ENCODE measurements around the gene CNOT1.

Gene CNOT1

DNA sequence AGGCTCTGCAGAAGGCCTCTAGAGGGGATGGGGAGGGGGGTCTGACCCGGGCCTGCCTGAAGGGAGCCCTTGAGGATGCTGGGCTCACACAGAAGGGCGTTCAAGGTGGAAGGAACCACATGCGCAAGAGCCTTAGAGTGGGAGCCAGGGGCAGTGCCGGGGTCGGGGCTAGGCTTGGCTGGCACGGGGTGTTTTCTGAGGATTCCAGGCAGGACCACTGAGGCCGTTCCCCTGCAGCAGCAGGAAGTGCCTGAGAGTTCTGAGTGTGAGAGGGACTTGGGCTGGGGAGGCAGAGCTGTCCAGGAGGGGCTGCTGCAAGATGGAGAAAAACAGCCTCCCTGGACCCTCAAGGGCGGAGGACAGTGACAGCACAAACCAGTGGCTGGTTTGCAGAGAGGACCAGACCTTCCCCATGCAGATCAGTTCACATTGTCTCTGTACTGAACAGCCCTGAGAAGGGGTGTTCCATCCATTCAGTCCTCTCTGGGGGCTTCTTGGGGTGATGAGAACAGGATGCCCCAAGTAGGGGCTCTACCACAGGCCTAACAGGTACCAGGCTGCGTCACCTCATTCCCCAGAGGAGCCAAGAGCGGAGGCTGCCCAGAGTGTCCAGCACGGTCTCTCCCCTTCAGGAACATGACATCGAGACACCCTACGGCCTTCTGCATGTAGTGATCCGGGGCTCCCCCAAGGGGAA is 126.3 kb downstream of the CNOT1 start:
- H3K9me3 ChIP-seq (ENCODE audit: control insufficient read depth in 1 of 2, low read length in 2 of 2) = no peaks in the 10 kb centered on the region
- no peak overlapping the region for H3K4me3 ChIP-seq (ENCODE audit: low read depth in 1 of 2, low read length in 2 of 2)
- H3K27me3 ChIP-seq (ENCODE audit: control insufficient read depth in 1 of 2, insufficient read depth in 2 of 2, low read length in 2 of 2) = peaks cover 35 to 46% of the 10 kb centered on the region in 2 donors
- no peaks in the 10 kb centered on the region for H3K36me3 ChIP-seq (ENCODE audit: control insufficient read depth in 1 of 2, insufficient read depth in 2 of 2, low read length in 2 of 2)
- no peak overlapping the region for H3K27ac ChIP-seq (ENCODE audit: low read depth, low read length)
- H3K4me1 ChIP-seq (ENCODE audit: control insufficient read depth in 1 of 2, insufficient read depth in 2 of 2, low read length in 2 of 2) = peaks cover 16 to 17% of the 10 kb centered on the region in 2 donors
- H3K9ac ChIP-seq (ENCODE audit: low read depth in 1 of 2, low read length in 2 of 2) = no peak overlapping the region

DNA sequence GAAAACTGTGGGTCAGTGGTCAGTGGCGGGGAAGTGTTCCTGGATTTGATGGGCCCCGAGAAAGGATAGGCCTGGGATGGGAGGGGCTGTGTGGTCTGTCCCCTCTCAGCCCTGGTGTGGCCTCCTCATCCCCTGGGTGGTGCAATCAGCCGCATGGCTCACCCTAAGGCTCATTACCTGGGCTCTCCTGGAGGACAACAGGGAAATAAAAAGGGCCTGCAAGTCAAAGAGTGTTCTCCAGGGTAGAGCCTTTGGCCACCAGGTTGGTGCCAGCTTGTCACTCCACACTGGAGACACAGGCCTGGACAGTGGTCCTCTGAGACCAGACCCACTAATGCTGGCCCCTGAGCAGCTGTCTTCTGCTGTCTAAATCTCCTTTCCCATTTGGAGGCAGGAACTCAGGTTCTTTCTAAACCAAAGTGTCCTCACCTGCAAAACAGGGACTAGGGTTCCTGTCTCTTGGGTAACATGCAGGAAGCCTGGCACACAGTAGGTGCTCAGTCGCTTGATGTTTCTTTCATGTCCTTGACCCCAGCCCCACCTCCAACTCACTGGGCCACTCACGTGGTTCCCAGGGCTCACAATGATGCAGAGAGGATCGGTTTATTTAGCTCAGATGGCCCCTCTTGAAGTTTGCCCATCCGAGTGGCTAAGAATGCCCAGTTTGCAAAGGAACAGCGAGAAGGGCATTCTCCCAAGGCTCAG is 127.3 kb downstream of the CNOT1 start:
- Histone ChIP-seq H3K4me1 (ENCODE audit: control insufficient read depth in 1 of 2, insufficient read depth in 2 of 2, low read length in 2 of 2) (peaks cover 16 to 17% of the 10 kb centered on the region in 2 donors), H3K4me3 (ENCODE audit: low read depth in 1 of 2, low read length in 2 of 2) (no peak overlapping the region), H3K27ac (ENCODE audit: low read depth, low read length) (no peak overlapping the region), H3K9ac (ENCODE audit: low read depth in 1 of 2, low read length in 2 of 2) (no peak overlapping the region), H3K27me3 (ENCODE audit: control insufficient read depth in 1 of 2, insufficient read depth in 2 of 2, low read length in 2 of 2) (peaks cover 35 to 41% of the 10 kb centered on the region in 2 donors), H3K36me3 (ENCODE audit: control insufficient read depth in 1 of 2, insufficient read depth in 2 of 2, low read length in 2 of 2) (no peaks in the 10 kb centered on the region), H3K9me3 (ENCODE audit: control insufficient read depth in 1 of 2, low read length in 2 of 2) (no peaks in the 10 kb centered on the region)

DNA sequence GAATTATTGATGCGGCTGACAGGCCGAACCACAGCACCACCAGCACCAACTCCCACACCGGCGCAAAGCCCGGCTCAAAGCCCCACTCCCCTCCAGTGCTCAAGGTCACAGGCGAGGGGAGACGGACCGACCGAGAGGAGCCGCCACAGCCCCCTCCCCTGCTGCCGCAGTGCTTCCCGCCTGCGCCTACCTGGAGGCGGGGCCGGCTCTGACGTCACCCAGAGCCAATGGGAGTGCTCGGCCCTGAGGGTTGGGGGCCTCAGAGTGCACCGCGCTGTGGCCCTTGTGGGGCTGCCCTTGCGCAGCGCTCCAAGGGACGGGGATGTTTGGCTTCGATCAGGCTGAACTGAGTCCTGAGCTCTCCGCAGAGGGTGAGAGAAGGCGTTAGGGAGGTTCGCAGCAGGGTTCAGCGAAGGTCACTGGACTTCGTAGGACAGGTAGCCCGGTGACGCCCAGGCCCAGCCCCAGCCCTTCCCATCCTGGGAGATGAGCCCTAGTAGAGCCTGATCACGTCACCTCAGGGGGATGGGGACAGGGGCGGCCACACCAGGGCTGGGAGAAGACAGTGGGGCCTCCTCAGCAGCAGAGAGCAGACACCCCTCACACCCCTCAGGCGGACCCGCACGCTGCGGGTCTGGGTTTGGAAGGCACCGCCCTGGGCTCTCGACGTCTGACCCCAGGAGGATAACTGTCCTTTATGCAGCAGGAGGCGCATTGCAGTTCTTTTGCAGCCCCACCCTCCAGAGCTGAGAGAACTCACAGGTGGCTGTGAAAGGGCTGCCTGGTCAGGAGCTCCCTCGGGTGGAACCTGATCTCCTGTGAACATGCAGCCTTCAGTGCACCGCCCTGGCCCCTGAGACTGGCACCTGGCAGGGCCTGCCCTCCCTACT is 128.1 kb downstream of the CNOT1 start:
- peak overlapping the region; percentile 55 to 60 for H3K4me3 ChIP-seq (ENCODE audit: low read depth in 1 of 2, low read length in 2 of 2)
- H3K27me3 ChIP-seq (ENCODE audit: control insufficient read depth in 1 of 2, insufficient read depth in 2 of 2, low read length in 2 of 2) = peaks cover 34 to 35% of the 10 kb centered on the region in 2 donors
- H3K36me3 ChIP-seq (ENCODE audit: control insufficient read depth in 1 of 2, insufficient read depth in 2 of 2, low read length in 2 of 2) = no peaks in the 10 kb centered on the region
- no peaks in the 10 kb centered on the region for H3K9me3 ChIP-seq (ENCODE audit: control insufficient read depth in 1 of 2, low read length in 2 of 2)
- peaks cover 16 to 17% of the 10 kb centered on the region in 2 donors for H3K4me1 ChIP-seq (ENCODE audit: control insufficient read depth in 1 of 2, insufficient read depth in 2 of 2, low read length in 2 of 2)
- no peak overlapping the region for H3K27ac ChIP-seq (ENCODE audit: low read depth, low read length)
- no peak overlapping the region for H3K9ac ChIP-seq (ENCODE audit: low read depth in 1 of 2, low read length in 2 of 2)

DNA sequence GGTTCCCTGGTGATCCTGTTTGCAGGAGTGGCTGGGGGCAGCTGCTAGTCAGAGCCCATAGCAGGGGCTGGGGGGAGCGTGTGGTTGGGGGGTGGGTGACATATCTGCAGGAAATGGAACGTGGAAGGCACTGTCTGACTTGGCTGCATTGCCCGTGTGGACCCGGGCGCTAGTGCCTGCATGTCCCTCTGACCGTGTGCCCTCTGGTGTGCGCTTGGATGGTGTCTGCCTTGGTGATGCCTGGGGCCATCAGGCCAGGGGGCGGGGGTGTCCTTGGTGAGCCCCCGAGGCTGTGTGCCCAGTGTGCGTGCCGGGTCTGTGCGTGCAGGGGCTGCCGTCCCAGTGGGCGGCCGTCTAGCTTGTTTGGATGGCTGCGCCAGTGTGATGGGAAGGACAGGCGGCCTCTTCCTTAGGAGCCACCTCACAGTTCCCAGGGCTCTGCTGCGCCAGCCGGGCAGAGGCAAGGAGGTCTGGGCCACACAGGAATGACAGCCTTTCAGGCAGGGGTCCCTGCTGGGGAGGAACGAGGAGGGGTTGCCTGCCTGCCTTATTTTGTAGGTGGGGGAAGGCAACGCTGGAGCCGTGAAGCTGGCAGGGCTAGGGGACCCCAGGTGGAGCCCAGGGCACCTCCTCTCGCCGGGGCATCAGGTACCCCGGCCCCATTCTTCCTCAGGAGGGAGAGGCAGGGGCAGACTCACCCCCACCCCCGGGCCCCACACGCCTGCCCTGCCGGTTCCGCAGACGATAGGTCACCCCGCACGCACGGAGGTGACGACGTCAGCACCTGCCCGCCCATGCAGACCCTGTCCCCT is 129.0 kb downstream of the CNOT1 start:
- H3K9me3 ChIP-seq (ENCODE audit: control insufficient read depth in 1 of 2, low read length in 2 of 2) = no peaks in the 10 kb centered on the region
- H3K4me3 ChIP-seq (ENCODE audit: low read depth in 1 of 2, low read length in 2 of 2) = peak overlapping the region; percentile 55 to 60
- H3K27me3 ChIP-seq (ENCODE audit: control insufficient read depth in 1 of 2, insufficient read depth in 2 of 2, low read length in 2 of 2) = peaks cover 34 to 35% of the 10 kb centered on the region in 2 donors
- peaks cover 16 to 18% of the 10 kb centered on the region in 2 donors for H3K4me1 ChIP-seq (ENCODE audit: control insufficient read depth in 1 of 2, insufficient read depth in 2 of 2, low read length in 2 of 2)
- H3K36me3 ChIP-seq (ENCODE audit: control insufficient read depth in 1 of 2, insufficient read depth in 2 of 2, low read length in 2 of 2) = no peaks in the 10 kb centered on the region
- H3K9ac ChIP-seq (ENCODE audit: low read depth in 1 of 2, low read length in 2 of 2) = no peak overlapping the region
- H3K27ac ChIP-seq (ENCODE audit: low read depth, low read length) = no peak overlapping the region

DNA sequence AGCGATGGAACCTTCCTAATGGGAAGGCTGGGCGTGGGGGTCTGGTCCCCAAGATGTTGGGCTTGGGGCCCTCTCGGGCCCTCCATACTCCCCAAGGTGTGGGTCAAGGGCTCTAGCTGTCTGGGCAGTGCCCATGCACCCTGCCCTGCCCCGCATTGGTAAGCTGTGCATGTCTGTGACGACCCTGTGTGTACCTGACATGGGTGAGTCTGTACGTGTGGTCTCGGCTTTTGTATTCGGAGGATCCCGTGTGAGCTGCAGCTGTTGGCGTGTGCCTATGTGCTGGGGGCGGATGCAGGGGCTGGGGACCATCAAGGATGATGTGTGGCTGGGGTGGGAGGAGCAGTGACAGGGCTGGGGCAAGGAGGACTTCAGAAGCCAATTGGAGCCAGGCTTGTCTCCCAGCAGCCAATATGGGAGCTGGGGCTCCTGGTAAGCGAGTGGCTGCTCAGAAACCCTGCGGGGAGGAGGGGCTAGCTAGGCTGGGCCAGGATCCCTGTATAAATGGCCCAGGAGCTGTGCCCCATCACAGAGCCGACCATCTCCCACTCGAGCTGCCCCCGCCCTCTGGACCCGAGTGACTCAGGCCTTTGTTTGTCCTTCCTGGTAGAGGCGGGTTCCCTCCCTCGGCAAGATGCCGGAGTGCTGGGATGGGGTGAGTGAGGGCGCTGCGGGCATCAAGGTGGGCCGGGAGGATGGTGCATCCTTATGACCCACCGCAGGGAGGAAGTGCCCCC is 129.8 kb downstream of the CNOT1 start, which contains the start of gene NDRG4:
TSS of gene NDRG4 (plus strand) at position 529 of the 737 bp plus-strand sequence. CDS start at position 635, 106 bp downstream.
- H3K27me3 ChIP-seq (ENCODE audit: control insufficient read depth in 1 of 2, insufficient read depth in 2 of 2, low read length in 2 of 2) = peaks cover 34 to 35% of the 10 kb centered on the region in 2 donors
- no peaks in the 10 kb centered on the region for H3K36me3 ChIP-seq (ENCODE audit: control insufficient read depth in 1 of 2, insufficient read depth in 2 of 2, low read length in 2 of 2)
- H3K4me3 ChIP-seq (ENCODE audit: low read depth in 1 of 2, low read length in 2 of 2) = no peak within 1 kb of the TSS
- H3K4me1 ChIP-seq (ENCODE audit: control insufficient read depth in 1 of 2, insufficient read depth in 2 of 2, low read length in 2 of 2) = peaks cover 16 to 21% of the 10 kb centered on the region in 2 donors
- H3K9me3 ChIP-seq (ENCODE audit: control insufficient read depth in 1 of 2, low read length in 2 of 2) = no peaks in the 10 kb centered on the region
- H3K27ac ChIP-seq (ENCODE audit: low read depth, low read length) = no peak within 1 kb of the TSS
- no peak within 1 kb of the TSS for H3K9ac ChIP-seq (ENCODE audit: low read depth in 1 of 2, low read length in 2 of 2)

DNA sequence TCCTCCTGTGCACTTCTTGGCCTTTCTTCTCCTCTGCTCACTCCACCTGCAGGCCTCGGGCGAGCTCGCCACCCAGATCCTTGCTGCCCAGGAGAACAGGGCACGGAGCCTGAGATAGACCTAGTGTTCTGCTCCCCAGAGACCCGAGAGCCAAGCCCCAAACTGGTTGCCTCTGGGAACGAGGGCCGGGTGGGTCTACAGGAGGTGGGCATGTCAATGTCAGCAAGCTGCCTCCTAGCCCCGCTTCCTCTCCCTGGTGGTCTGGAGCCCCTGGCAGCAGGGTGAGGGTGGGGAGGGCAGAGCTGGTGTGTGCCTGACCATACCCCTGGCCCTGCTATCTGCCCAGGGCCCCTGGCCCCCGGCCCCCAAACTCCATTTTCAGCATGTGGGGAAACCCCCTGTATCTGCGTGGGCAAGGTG is 130.5 kb downstream of the CNOT1 start:
- H3K4me3 ChIP-seq (ENCODE audit: low read depth in 1 of 2, low read length in 2 of 2) = no peak overlapping the region
- peaks cover 16 to 21% of the 10 kb centered on the region in 2 donors for H3K4me1 ChIP-seq (ENCODE audit: control insufficient read depth in 1 of 2, insufficient read depth in 2 of 2, low read length in 2 of 2)
- H3K9ac ChIP-seq (ENCODE audit: low read depth in 1 of 2, low read length in 2 of 2) = no peak overlapping the region
- no peak overlapping the region for H3K27ac ChIP-seq (ENCODE audit: low read depth, low read length)
- H3K9me3 ChIP-seq (ENCODE audit: control insufficient read depth in 1 of 2, low read length in 2 of 2) = no peaks in the 10 kb centered on the region
- H3K27me3 ChIP-seq (ENCODE audit: control insufficient read depth in 1 of 2, insufficient read depth in 2 of 2, low read length in 2 of 2) = peaks cover 35% of the 10 kb centered on the region in 2 donors
- no peaks in the 10 kb centered on the region for H3K36me3 ChIP-seq (ENCODE audit: control insufficient read depth in 1 of 2, insufficient read depth in 2 of 2, low read length in 2 of 2)

DNA sequence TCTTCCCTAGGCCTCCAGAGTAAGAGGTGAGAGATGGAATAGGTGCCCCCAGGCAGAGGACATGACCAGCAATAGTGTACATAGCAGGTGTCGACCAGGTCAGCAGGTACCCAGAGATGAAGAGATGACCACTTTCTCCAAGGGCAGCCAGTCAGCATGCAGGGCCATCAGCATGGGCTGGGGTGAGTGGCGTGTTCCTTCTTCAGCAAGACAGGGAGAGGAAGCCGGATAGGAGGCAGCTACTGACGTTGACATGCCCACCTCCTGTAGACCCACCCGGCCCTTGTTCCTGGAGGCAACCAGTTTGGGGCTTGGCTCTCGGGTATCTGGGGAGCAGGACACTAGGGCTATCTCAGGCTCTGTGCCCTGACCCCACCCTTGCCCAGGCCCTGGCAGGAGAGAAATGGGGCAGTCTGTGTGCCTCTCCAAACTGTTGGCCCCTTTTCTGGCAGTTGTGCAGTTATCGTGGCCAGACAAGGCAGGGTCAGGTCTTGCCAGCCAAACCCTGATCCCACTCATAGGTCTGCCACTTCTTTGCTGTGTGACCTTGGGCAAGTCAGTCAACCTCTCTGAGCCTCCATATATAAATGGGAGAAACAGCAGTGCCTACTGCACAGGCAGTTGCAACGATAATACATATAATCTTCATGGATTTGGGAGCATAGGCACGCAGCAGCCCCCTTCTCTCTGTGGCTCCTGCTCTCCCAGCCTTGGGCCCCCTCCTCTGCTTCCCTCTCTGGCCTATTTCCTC is 131.1 kb downstream of the CNOT1 start:
- peaks cover 35 to 36% of the 10 kb centered on the region in 2 donors for H3K27me3 ChIP-seq (ENCODE audit: control insufficient read depth in 1 of 2, insufficient read depth in 2 of 2, low read length in 2 of 2)
- no peaks in the 10 kb centered on the region for H3K9me3 ChIP-seq (ENCODE audit: control insufficient read depth in 1 of 2, low read length in 2 of 2)
- H3K4me3 ChIP-seq (ENCODE audit: low read depth in 1 of 2, low read length in 2 of 2) = no peak overlapping the region
- H3K4me1 ChIP-seq (ENCODE audit: control insufficient read depth in 1 of 2, insufficient read depth in 2 of 2, low read length in 2 of 2) = peaks cover 16 to 21% of the 10 kb centered on the region in 2 donors
- H3K36me3 ChIP-seq (ENCODE audit: control insufficient read depth in 1 of 2, insufficient read depth in 2 of 2, low read length in 2 of 2) = no peaks in the 10 kb centered on the region
- no peak overlapping the region for H3K27ac ChIP-seq (ENCODE audit: low read depth, low read length)
- no peak overlapping the region for H3K9ac ChIP-seq (ENCODE audit: low read depth in 1 of 2, low read length in 2 of 2)

DNA sequence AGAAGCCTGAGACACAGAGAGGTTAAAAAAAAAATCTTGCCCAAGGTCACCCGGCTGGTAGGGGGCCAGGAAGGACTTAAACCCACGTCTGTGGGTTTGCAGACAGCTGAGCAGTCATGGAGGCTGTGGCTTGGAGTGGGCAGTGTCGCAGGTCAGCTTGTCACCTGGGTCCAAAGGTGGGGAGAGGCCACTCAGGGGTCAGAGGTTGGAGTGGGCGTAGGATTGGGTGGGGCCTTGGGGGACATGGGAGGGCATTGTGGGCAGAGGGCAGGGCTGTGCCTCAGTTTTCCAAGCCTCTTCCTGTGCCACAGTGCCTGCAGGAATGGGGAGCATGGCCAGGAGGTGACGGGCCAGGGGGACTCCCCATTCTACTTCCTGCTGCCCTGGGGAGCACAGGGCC is 131.7 kb downstream of the CNOT1 start:
- Histone ChIP-seq H3K9me3 (ENCODE audit: control insufficient read depth in 1 of 2, low read length in 2 of 2) (no peaks in the 10 kb centered on the region), H3K9ac (ENCODE audit: low read depth in 1 of 2, low read length in 2 of 2) (no peak overlapping the region), H3K27me3 (ENCODE audit: control insufficient read depth in 1 of 2, insufficient read depth in 2 of 2, low read length in 2 of 2) (peaks cover 30 to 32% of the 10 kb centered on the region in 2 donors), H3K36me3 (ENCODE audit: control insufficient read depth in 1 of 2, insufficient read depth in 2 of 2, low read length in 2 of 2) (no peaks in the 10 kb centered on the region), H3K4me1 (ENCODE audit: control insufficient read depth in 1 of 2, insufficient read depth in 2 of 2, low read length in 2 of 2) (peaks cover 16 to 21% of the 10 kb centered on the region in 2 donors), H3K27ac (ENCODE audit: low read depth, low read length) (no peak overlapping the region), H3K4me3 (ENCODE audit: low read depth in 1 of 2, low read length in 2 of 2) (no peak overlapping the region)

Data from duodenal mucosa (tissue), 2 donors.